A549 (cell line): ENCODE data around the gene AMZ2.
"Not testable (repeated sequence)": the region's sequence is repeated elsewhere in the genome, so short reads cannot be mapped to it uniquely, and the experiment has no call there.

ENCODE experiments used
- EP300 ChIP-seq, 2 experiments: fragments of >200 bp; sonication (Bioruptor Twin); formaldehyde crosslinking; IDR thresholded peaks; 2 replicates in 1 of 2; 3 replicates in 1 of 2; pipeline ENCODE4 v1.6.1; 2016 to 2017
- POLR2A ChIP-seq: IDR thresholded peaks from 2 replicates; pipeline ENCODE4 v1.6.1; 2012; ENCODE audit warnings: mild to moderate bottlenecking, low read length
- RFX5 ChIP-seq: fragments of 450-650 bp; IDR thresholded peaks from 2 replicates; pipeline ENCODE4 v1.7.1; 2014; ENCODE audit warnings: antibody characterized with exemption, mild to moderate bottlenecking, moderate library complexity
- TP53 ChIP-seq: fragments of 250-450 bp; sonication (Bioruptor Pico); IDR thresholded peaks from 2 replicates; pipeline ENCODE4 v1.5.0; 2021; ENCODE audit warnings: mild to moderate bottlenecking, moderate library complexity
- TF ChIP-seq, protein P1 (sequence below): fragments of >200 bp; sonication (Bioruptor Twin); formaldehyde crosslinking; IDR thresholded peaks from 3 replicates; pipeline ENCODE4 v1.5.1; 2016

- TF ChIP-seq EP300 (IDR thresholded peaks at IDR 0.05); TP53 (CRISPR knock-in tag); RFX5; POLR2A: not testable (repeated sequence)
- TF ChIP-seq, protein P1, sequence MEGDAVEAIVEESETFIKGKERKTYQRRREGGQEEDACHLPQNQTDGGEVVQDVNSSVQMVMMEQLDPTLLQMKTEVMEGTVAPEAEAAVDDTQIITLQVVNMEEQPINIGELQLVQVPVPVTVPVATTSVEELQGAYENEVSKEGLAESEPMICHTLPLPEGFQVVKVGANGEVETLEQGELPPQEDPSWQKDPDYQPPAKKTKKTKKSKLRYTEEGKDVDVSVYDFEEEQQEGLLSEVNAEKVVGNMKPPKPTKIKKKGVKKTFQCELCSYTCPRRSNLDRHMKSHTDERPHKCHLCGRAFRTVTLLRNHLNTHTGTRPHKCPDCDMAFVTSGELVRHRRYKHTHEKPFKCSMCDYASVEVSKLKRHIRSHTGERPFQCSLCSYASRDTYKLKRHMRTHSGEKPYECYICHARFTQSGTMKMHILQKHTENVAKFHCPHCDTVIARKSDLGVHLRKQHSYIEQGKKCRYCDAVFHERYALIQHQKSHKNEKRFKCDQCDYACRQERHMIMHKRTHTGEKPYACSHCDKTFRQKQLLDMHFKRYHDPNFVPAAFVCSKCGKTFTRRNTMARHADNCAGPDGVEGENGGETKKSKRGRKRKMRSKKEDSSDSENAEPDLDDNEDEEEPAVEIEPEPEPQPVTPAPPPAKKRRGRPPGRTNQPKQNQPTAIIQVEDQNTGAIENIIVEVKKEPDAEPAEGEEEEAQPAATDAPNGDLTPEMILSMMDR: not testable (repeated sequence)
Observed at GRCh38 chr17:68209191-68209900, 38.5 kb upstream of the AMZ2 start.
